ENCODE results near the gene SHOC2.

DNA sequence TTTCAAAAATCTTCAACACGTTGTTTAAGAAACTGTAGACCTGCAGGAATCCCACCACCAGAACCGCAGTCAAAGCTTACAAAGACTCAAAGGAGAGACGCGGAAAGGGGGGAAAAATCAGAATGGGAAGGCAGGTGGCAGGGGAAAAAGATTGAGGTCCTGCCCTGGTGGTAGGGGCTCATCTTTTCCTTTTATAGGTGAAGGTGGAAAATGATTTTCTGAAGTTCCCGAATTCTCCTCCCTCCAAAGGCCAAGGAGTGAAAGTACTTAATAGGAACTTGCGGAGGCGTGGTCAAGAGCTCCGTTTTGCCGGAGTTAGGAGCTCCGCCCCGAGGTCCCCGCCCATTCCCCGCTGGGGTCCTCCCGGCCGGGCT lies 1.1 kb upstream of the SHOC2 start:
- no peak for TF ChIP-seq GABPA (IDR thresholded peaks at IDR 0.05; ENCODE audit: borderline replicate concordance, insufficient read depth, low read length)
- TF ChIP-seq BCL11A (IDR thresholded peaks at IDR 0.05; ENCODE audit: low read depth in 2 of 2, low read length in 2 of 2): no peak

Data from H1 (cell line).